GM12878 (cell line): ENCODE data around the gene HEBP1. TPM values are rescaled to one million over a fixed set of nuclear protein-coding genes. Genes with fewer than 3 reads are reported as not detected.

Experiments
- CBX3 ChIP-seq: fragments of 200-600 bp; sonication (generic); IDR thresholded peaks from 2 replicates; pipeline ENCODE4 v1.6.1; 2016; ENCODE audit warnings: low read depth, borderline replicate concordance
- CHD2 ChIP-seq: IDR thresholded peaks from 2 replicates; pipeline ENCODE4 v1.6.1; 2011; ENCODE audit warnings: low read depth, low read length, improper control_type of control experiment, borderline replicate concordance
- E4F1 ChIP-seq: fragments of 450-650 bp; IDR thresholded peaks from 2 replicates; pipeline ENCODE4 v1.6.1; 2018; ENCODE audit warnings: borderline replicate concordance, mild to moderate bottlenecking; ENCODE audit not compliant: partially characterized antibody
- MTA2 ChIP-seq: fragments of 450-650 bp; IDR thresholded peaks from 2 replicates; pipeline ENCODE4 v1.6.1; 2016; ENCODE audit warnings: low read depth, mild to moderate bottlenecking, moderate library complexity
- POLR2AphosphoS5 ChIP-seq: IDR thresholded peaks from 2 replicates; pipeline ENCODE4 v1.6.1; 2011; ENCODE audit warnings: mild to moderate bottlenecking, low read length, inconsistent platforms
- PRDM15 ChIP-seq: fragments of 450-650 bp; formaldehyde crosslinking; IDR thresholded peaks from 2 replicates; pipeline ENCODE4 v1.4.0; 2020; ENCODE audit warnings: mild to moderate bottlenecking, moderate library complexity
- SMAD5 ChIP-seq: IDR thresholded peaks from 2 replicates; pipeline ENCODE4 v1.6.1; 2016; ENCODE audit warnings: antibody characterized with exemption, low read depth
- ZBTB40 ChIP-seq: fragments of 450-650 bp; IDR thresholded peaks from 2 replicates; pipeline ENCODE4 v1.6.1; 2016; ENCODE audit warnings: mild to moderate bottlenecking, moderate library complexity, borderline replicate concordance
- polyA plus RNA-seq, 11 experiments: library from polyadenylated mRNA; depleted of rRNA in 4 of 11; unstranded in 6 of 11; stranded (reverse) in 5 of 11; fragments of >200 nt; fragmentation: Nextera tagmentation in 4 of 11; fragmentation: Illumina TruSeq in 1 of 11; extraction: Ambion mirVana in 4 of 11; extraction: Trizol in 1 of 11; gene quantifications; 1 replicate in 1 of 11; 2 replicates in 10 of 11; pipeline versions ENCODE4 v1.2.1 to v1.2.3, GENCODE V29; 2011 to 2016; ENCODE audit warnings: inconsistent platforms in 2 of 11, missing spikeins in 2 of 11, low read depth in 1 of 11
- total RNA-seq, 4 experiments: library from RNA; depleted of rRNA in 3 of 4; stranded (reverse); fragments of >200 nt in 3 of 4; fragmentation: Illumina TruSeq in 1 of 4; extraction: Trizol in 1 of 4; gene quantifications; 2 replicates each; pipeline versions ENCODE4 v1.2.1 to v1.2.3, GENCODE V29; 2013 to 2021

Gene HEBP1
- total and polyA plus RNA-seq, 10 of the 15 experiments (the other 5 are each of a cell fraction or from before 2014, with no cell fraction given) = 0.07 to 0.32 (median 0.18) TPM; not detected in 5

- TF ChIP-seq E4F1 (no peak), ZBTB40 (no peak), CBX3 (no peak), PRDM15 (CRISPR knock-in tag) (no peak), POLR2AphosphoS5 (no peak), CHD2 (no peak), SMAD5 (no peak), MTA2 (no peak)
These were observed 5.6 kb upstream of the HEBP1 start (continued) for GRCh38 chr12:13005649-13006048.
